WTC11 (cell line): ENCODE data around the gene CNTN5. TPM values are rescaled to one million over a fixed set of nuclear protein-coding genes. Genes with fewer than 3 reads are reported as not detected.

Experiments used
- ATAC-seq: fragments of 200-7000 bp; cut with Tn5 transposase; 2 replicates; pipeline ENCODE4 v1.10.0; 2021; ENCODE audit warnings: mild to moderate bottlenecking, moderate library complexity
- CTCF ChIA-PET: fragments of 300-600 bp; sonication (Branson Sonifier 250); formaldehyde crosslinking; loops from one replicate; lab custom pipeline; 2021; ENCODE audit warnings: antibody characterized with exemption; lab: Charles Lee
- POLR2A ChIA-PET: fragments of 350-600 bp; sonication (Branson Sonifier 250); formaldehyde crosslinking; loops from one replicate; lab custom pipeline; 2021; ENCODE audit warnings: antibody characterized with exemption; lab: Charles Lee
- DNase-seq: peaks from one replicate; pipeline ENCODE4 v3.0.0; 2021; ENCODE audit warnings: low spot score
- H3K27ac Mint-ChIP-seq: 2 replicates; pipeline ENCODE4 v1.8.0; 2021; ENCODE audit warnings: mixed read lengths
- H3K27me3 Mint-ChIP-seq: 2 replicates; pipeline ENCODE4 v1.8.0; 2021; ENCODE audit warnings: low read depth, mild to moderate bottlenecking, moderate library complexity, mixed read lengths
- H3K36me3 Mint-ChIP-seq: 2 replicates; pipeline ENCODE4 v1.8.0; 2021; ENCODE audit warnings: mixed read lengths
- H3K4me1 Mint-ChIP-seq: 2 replicates; pipeline ENCODE4 v1.8.0; 2022; ENCODE audit warnings: mixed read lengths
- H3K4me3 Mint-ChIP-seq: 2 replicates; pipeline ENCODE4 v1.8.0; 2021; ENCODE audit warnings: mild to moderate bottlenecking, moderate library complexity, mixed read lengths
- H3K9me3 Mint-ChIP-seq: 2 replicates; pipeline ENCODE4 v1.8.0; 2021; ENCODE audit warnings: mixed read lengths
- AR ChIP-seq: fragments of 250-450 bp; sonication (Bioruptor Pico); IDR thresholded peaks from 2 replicates; pipeline ENCODE4 v1.9.0; 2021; ENCODE audit warnings: mild to moderate bottlenecking
- ATF2 ChIP-seq: sonication (generic); formaldehyde crosslinking; IDR thresholded peaks from 2 replicates; pipeline ENCODE4 v1.8.1; 2022; ENCODE audit warnings: low read depth, missing genetic modification reagents, borderline replicate concordance
- CBFB ChIP-seq: sonication (generic); formaldehyde crosslinking; IDR thresholded peaks from 2 replicates; pipeline ENCODE4 v1.8.1; 2022; ENCODE audit warnings: mild to moderate bottlenecking, low read depth, missing genetic modification reagents
- CREB1 ChIP-seq: sonication (generic); formaldehyde crosslinking; IDR thresholded peaks from 2 replicates; pipeline ENCODE4 v1.8.0; 2023; ENCODE audit warnings: mild to moderate bottlenecking, missing genetic modification reagents
- ELF4 ChIP-seq: sonication (generic); formaldehyde crosslinking; IDR thresholded peaks from 2 replicates; pipeline ENCODE4 v1.8.1; 2022; ENCODE audit warnings: low read depth, mild to moderate bottlenecking, moderate library complexity, missing genetic modification reagents
- JAZF1 ChIP-seq: fragments of 250-450 bp; sonication (Bioruptor Pico); IDR thresholded peaks from 2 replicates; pipeline ENCODE4 v1.9.0; 2021; ENCODE audit warnings: moderate library complexity, mild to moderate bottlenecking, inconsistent platforms
- KAT7 ChIP-seq: sonication (generic); formaldehyde crosslinking; IDR thresholded peaks from 2 replicates; pipeline ENCODE4 v1.8.1; 2023; ENCODE audit warnings: missing genetic modification reagents, mild to moderate bottlenecking, borderline replicate concordance
- NR1H2 ChIP-seq: sonication (generic); formaldehyde crosslinking; IDR thresholded peaks from 2 replicates; pipeline ENCODE4 v1.9.0; 2021; ENCODE audit warnings: mild to moderate bottlenecking, moderate library complexity, missing genetic modification reagents
- NR2C2 ChIP-seq: sonication (generic); formaldehyde crosslinking; IDR thresholded peaks from 2 replicates; pipeline ENCODE4 v1.8.0; 2022; ENCODE audit warnings: mild to moderate bottlenecking, missing genetic modification reagents
- TCF7 ChIP-seq: sonication (generic); formaldehyde crosslinking; IDR thresholded peaks from 2 replicates; pipeline ENCODE4 v1.8.0; 2022; ENCODE audit warnings: mild to moderate bottlenecking, low read depth, missing genetic modification reagents, moderate library complexity
- ZBTB21 ChIP-seq: sonication (generic); formaldehyde crosslinking; IDR thresholded peaks from 2 replicates; pipeline ENCODE4 v1.8.1; 2023; ENCODE audit warnings: mild to moderate bottlenecking, missing genetic modification reagents, borderline replicate concordance
- ZNF219 ChIP-seq: sonication (generic); formaldehyde crosslinking; IDR thresholded peaks from 2 replicates; pipeline ENCODE4 v1.8.0; 2023; ENCODE audit warnings: missing genetic modification reagents, mild to moderate bottlenecking, borderline replicate concordance
- ZNF263 ChIP-seq: sonication (generic); formaldehyde crosslinking; IDR thresholded peaks from 2 replicates; pipeline ENCODE4 v1.8.1; 2022; ENCODE audit warnings: low read depth, mild to moderate bottlenecking, moderate library complexity, missing genetic modification reagents
- ZNF396 ChIP-seq: fragments of 250-450 bp; sonication (Bioruptor Pico); IDR thresholded peaks from 2 replicates; pipeline ENCODE4 v1.8.0; 2021; ENCODE audit warnings: mild to moderate bottlenecking, moderate library complexity, borderline replicate concordance
- total RNA-seq: library from RNA; stranded (reverse); gene quantifications from 3 replicates; pipeline ENCODE4 v1.2.3, GENCODE V29; 2021
- TF ChIP-seq, protein P1 (sequence below): sonication (generic); formaldehyde crosslinking; IDR thresholded peaks from 2 replicates; pipeline ENCODE4 v1.8.1; 2022; ENCODE audit warnings: missing genetic modification reagents, borderline replicate concordance
- TF ChIP-seq, protein P2 (sequence below): fragments of 250-450 bp; sonication (Bioruptor Pico); conservative IDR thresholded peaks from 2 replicates; pipeline ENCODE4 v1.9.0; 2021; ENCODE audit warnings: mild to moderate bottlenecking
- TF ChIP-seq, protein P3 (sequence below): sonication (generic); formaldehyde crosslinking; IDR thresholded peaks from 2 replicates; pipeline ENCODE4 v1.8.1; 2023; ENCODE audit warnings: mild to moderate bottlenecking, missing genetic modification reagents
- TF ChIP-seq, protein P4 (sequence below): sonication (generic); formaldehyde crosslinking; conservative IDR thresholded peaks from 2 replicates; pipeline ENCODE4 v1.8.1; 2022; ENCODE audit warnings: mild to moderate bottlenecking, missing genetic modification reagents
- TF ChIP-seq, protein P5 (sequence below): sonication (generic); formaldehyde crosslinking; IDR thresholded peaks from 2 replicates; pipeline ENCODE4 v1.8.1; 2022; ENCODE audit warnings: mild to moderate bottlenecking, missing genetic modification reagents, moderate library complexity, borderline replicate concordance
- TF ChIP-seq, protein P6 (sequence below): sonication (generic); formaldehyde crosslinking; IDR thresholded peaks from 2 replicates; pipeline ENCODE4 v1.8.0; 2023; ENCODE audit warnings: mild to moderate bottlenecking, missing genetic modification reagents

CNTN5 gene
- total RNA-seq, 1 experiment from 2014 or later, result 0.07 TPM

- TF ChIP-seq, protein P1, sequence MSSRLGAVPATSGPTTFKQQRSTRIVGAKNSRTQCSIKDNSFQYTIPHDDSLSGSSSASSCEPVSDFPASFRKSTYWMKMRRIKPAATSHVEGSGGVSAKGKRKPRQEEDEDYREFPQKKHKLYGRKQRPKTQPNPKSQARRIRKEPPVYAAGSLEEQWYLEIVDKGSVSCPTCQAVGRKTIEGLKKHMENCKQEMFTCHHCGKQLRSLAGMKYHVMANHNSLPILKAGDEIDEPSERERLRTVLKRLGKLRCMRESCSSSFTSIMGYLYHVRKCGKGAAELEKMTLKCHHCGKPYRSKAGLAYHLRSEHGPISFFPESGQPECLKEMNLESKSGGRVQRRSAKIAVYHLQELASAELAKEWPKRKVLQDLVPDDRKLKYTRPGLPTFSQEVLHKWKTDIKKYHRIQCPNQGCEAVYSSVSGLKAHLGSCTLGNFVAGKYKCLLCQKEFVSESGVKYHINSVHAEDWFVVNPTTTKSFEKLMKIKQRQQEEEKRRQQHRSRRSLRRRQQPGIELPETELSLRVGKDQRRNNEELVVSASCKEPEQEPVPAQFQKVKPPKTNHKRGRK (CRISPR knock-in tag), result no peak
- TF ChIP-seq ZNF263 (CRISPR knock-in tag) (no peak), ATF2 (no peak), NR2C2 (no peak)
- TF ChIP-seq, protein P2, sequence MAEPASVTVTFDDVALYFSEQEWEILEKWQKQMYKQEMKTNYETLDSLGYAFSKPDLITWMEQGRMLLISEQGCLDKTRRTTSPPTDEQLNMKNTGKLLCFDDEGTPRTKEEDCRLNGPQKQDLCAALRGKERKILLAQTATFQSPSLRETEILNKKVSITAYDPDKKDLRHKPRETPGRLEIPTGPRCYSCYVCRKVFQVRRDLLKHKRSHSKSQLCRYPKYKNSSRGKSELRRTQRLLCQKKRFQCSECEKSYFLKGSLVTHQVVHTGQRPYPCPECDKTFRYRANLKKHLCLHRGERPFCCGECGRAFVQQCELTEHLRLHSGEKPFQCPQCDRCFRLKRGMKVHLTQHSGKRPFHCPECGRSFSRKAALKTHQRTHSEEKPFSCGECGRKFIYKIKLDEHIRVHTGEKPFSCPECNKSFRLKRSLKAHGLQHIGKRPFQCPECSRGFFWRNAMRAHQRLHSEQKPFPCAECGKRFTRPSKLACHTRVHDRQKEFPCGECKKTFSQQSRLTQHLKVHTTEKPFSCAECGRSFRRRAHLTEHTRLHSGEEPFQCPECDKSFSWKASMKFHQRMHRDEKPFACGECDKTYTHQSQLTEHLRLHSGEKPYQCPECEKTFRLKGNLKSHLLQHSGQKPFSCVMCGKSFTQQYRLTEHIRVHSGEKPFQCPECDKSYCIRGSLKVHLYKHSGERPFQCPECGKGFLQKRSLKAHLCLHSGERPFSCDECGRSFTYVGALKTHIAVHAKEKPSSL (CRISPR knock-in tag), result no peak
Observed at GRCh38 chr11:100182350-100182749, 1161.6 kb downstream of the CNTN5 start (continued).

DNA sequence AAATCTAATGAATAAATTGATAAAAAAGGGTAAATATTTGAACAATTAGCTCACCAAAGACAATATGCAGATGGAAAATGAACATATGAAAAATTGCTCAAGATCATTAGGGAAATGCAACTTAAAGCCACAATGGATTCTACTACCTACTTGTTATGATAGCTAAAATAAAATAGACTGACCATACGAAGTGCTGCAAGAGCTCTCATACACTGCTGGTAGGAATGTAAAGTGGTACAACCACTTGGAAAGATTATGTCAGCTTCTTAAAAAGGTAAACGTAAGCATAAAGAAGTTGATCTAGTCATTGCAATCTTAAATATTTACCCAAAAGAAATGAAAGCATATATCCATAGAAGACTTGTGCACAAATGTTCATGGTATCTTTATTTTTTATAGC is 1162.2 kb downstream of the CNTN5 start:
- Mint-ChIP-seq H3K27me3 (no peaks in the 10 kb centered on the region; the same call in 1 of the 2 replicates), H3K9me3 (peaks cover 11% of the 10 kb centered on the region), H3K27ac (no peak overlapping the region), H3K4me3 (no peak overlapping the region), H3K4me1 (peaks cover 20% of the 10 kb centered on the region), H3K36me3 (peaks cover 9% of the 10 kb centered on the region)
- CTCF ChIA-PET, result no interaction called here
- ATAC-seq (no peak), DNase-seq (no peak)
- POLR2A ChIA-PET, result interaction anchor here (0.6 kb wide), 1 partner anchor 56 kb away, joined by 4 read pairs; no protein-coding TSS in a partner anchor
- TF ChIP-seq ZNF263 (CRISPR knock-in tag), result no peak
- TF ChIP-seq TCF7 (CRISPR knock-in tag), result no peak
- TF ChIP-seq ZNF219 (CRISPR knock-in tag), result no peak
- no peak for TF ChIP-seq ZNF396 (CRISPR knock-in tag)
- no peak for TF ChIP-seq ZBTB21
- TF ChIP-seq KAT7 (CRISPR knock-in tag), result no peak
- TF ChIP-seq, protein P3, sequence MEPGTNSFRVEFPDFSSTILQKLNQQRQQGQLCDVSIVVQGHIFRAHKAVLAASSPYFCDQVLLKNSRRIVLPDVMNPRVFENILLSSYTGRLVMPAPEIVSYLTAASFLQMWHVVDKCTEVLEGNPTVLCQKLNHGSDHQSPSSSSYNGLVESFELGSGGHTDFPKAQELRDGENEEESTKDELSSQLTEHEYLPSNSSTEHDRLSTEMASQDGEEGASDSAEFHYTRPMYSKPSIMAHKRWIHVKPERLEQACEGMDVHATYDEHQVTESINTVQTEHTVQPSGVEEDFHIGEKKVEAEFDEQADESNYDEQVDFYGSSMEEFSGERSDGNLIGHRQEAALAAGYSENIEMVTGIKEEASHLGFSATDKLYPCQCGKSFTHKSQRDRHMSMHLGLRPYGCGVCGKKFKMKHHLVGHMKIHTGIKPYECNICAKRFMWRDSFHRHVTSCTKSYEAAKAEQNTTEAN (CRISPR knock-in tag), result no peak
- TF ChIP-seq JAZF1, result no peak
- no peak for TF ChIP-seq CBFB (CRISPR knock-in tag)
- TF ChIP-seq, protein P4, sequence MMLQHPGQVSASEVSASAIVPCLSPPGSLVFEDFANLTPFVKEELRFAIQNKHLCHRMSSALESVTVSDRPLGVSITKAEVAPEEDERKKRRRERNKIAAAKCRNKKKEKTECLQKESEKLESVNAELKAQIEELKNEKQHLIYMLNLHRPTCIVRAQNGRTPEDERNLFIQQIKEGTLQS (CRISPR knock-in tag), result no peak
- TF ChIP-seq, protein P5, sequence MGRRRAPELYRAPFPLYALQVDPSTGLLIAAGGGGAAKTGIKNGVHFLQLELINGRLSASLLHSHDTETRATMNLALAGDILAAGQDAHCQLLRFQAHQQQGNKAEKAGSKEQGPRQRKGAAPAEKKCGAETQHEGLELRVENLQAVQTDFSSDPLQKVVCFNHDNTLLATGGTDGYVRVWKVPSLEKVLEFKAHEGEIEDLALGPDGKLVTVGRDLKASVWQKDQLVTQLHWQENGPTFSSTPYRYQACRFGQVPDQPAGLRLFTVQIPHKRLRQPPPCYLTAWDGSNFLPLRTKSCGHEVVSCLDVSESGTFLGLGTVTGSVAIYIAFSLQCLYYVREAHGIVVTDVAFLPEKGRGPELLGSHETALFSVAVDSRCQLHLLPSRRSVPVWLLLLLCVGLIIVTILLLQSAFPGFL (CRISPR knock-in tag), result no peak
- no peak for TF ChIP-seq AR (CRISPR knock-in tag)
- no peak for TF ChIP-seq NR1H2
- TF ChIP-seq ATF2, result no peak
- TF ChIP-seq, protein P6, sequence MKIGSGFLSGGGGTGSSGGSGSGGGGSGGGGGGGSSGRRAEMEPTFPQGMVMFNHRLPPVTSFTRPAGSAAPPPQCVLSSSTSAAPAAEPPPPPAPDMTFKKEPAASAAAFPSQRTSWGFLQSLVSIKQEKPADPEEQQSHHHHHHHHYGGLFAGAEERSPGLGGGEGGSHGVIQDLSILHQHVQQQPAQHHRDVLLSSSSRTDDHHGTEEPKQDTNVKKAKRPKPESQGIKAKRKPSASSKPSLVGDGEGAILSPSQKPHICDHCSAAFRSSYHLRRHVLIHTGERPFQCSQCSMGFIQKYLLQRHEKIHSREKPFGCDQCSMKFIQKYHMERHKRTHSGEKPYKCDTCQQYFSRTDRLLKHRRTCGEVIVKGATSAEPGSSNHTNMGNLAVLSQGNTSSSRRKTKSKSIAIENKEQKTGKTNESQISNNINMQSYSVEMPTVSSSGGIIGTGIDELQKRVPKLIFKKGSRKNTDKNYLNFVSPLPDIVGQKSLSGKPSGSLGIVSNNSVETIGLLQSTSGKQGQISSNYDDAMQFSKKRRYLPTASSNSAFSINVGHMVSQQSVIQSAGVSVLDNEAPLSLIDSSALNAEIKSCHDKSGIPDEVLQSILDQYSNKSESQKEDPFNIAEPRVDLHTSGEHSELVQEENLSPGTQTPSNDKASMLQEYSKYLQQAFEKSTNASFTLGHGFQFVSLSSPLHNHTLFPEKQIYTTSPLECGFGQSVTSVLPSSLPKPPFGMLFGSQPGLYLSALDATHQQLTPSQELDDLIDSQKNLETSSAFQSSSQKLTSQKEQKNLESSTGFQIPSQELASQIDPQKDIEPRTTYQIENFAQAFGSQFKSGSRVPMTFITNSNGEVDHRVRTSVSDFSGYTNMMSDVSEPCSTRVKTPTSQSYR (CRISPR knock-in tag), result no peak
- no peak for TF ChIP-seq ELF4
- TF ChIP-seq CREB1, result no peak
